GM23338 (cell line): ENCODE data around the gene CSN2. TPM values are rescaled to one million over a fixed set of nuclear protein-coding genes. Genes with fewer than 3 reads are reported as not detected.

Source experiments
- ATAC-seq: fragments of 200-7000 bp; cut with Tn5 transposase; 3 replicates; pipeline ENCODE4 v1.9.1; 2020
- DNase-seq: peaks from one replicate; pipeline ENCODE4 v3.0.0-alpha.2; 2015; ENCODE audit warnings: low spot score
- H2AFZ ChIP-seq: fragments of 200-600 bp; sonication (generic); 2 replicates; pipeline ENCODE4 v1.8.0; 2016; ENCODE audit warnings: antibody characterized with exemption, mild to moderate bottlenecking, moderate library complexity
- H3F3A ChIP-seq: fragments of 200-600 bp; sonication (generic); replicated peaks from 2 replicates; pipeline ENCODE4 v1.8.0; 2017; ENCODE audit warnings: antibody characterized with exemption, mixed run types, low read depth
- H3K27ac ChIP-seq: fragments of 200-600 bp; sonication (generic); 2 replicates; pipeline ENCODE4 v1.6.1; 2016; ENCODE audit warnings: low read depth
- H3K27me3 ChIP-seq: fragments of 200-600 bp; sonication (generic); 2 replicates; pipeline ENCODE4 v1.8.0; 2016; ENCODE audit warnings: mild to moderate bottlenecking, mixed run types, moderate library complexity; ENCODE audit not compliant: insufficient read depth
- H3K36me3 ChIP-seq: fragments of 200-600 bp; sonication (generic); 2 replicates; pipeline ENCODE4 v1.8.0; 2016; ENCODE audit warnings: mild to moderate bottlenecking; ENCODE audit not compliant: insufficient read depth
- H3K4me1 ChIP-seq: fragments of 200-600 bp; sonication (generic); 2 replicates; pipeline ENCODE4 v1.8.0; 2016; ENCODE audit warnings: mild to moderate bottlenecking, moderate library complexity; ENCODE audit not compliant: insufficient read depth
- H3K4me2 ChIP-seq: fragments of 200-600 bp; sonication (generic); 2 replicates; pipeline ENCODE4 v1.7.1; 2017; ENCODE audit warnings: mixed run types
- H3K4me3 ChIP-seq: fragments of 200-600 bp; sonication (generic); 2 replicates; pipeline ENCODE4 v1.6.1; 2016; ENCODE audit warnings: mixed run types
- H3K79me2 ChIP-seq: fragments of 200-600 bp; sonication (generic); replicated peaks from 2 replicates; pipeline ENCODE4 v1.8.0; 2017; ENCODE audit warnings: mild to moderate bottlenecking; ENCODE audit not compliant: insufficient read depth
- H3K9me2 ChIP-seq: fragments of 200-600 bp; sonication (generic); 2 replicates; pipeline ENCODE4 v1.8.0; 2017; ENCODE audit not compliant: insufficient read depth
- H4K20me1 ChIP-seq: fragments of 200-600 bp; sonication (generic); replicated peaks from 2 replicates; pipeline ENCODE4 v1.8.0; 2017; ENCODE audit warnings: mild to moderate bottlenecking; ENCODE audit not compliant: insufficient read depth
- H3K27ac Mint-ChIP-seq: 2 replicates; pipeline ENCODE4 v1.8.0; 2020; ENCODE audit warnings: inconsistent platforms, mild to moderate bottlenecking, moderate library complexity, mixed read lengths
- H3K27me3 Mint-ChIP-seq: 3 replicates; pipeline ENCODE4 v1.8.0; 2022; ENCODE audit warnings: low read depth, mild to moderate bottlenecking, moderate library complexity, mixed read lengths, inconsistent platforms; ENCODE audit not compliant: insufficient read depth, poor library complexity
- H3K36me3 Mint-ChIP-seq: 3 replicates; pipeline ENCODE4 v1.8.0; 2021; ENCODE audit warnings: low read depth, mild to moderate bottlenecking, inconsistent platforms, moderate library complexity, mixed read lengths
- H3K4me1 Mint-ChIP-seq: 3 replicates; pipeline ENCODE4 v1.8.0; 2020; ENCODE audit warnings: mild to moderate bottlenecking, inconsistent platforms, mixed read lengths
- H3K4me3 Mint-ChIP-seq: 3 replicates; pipeline ENCODE4 v1.8.0; 2021; ENCODE audit warnings: moderate library complexity, mild to moderate bottlenecking, inconsistent platforms, mixed read lengths
- H3K9me3 Mint-ChIP-seq: 3 replicates; pipeline ENCODE4 v1.8.0; 2020; ENCODE audit warnings: moderate library complexity, mild to moderate bottlenecking, inconsistent platforms, mixed read lengths
- CREB1 ChIP-seq: fragments of 250-450 bp; sonication (Bioruptor Pico); IDR thresholded peaks from 2 replicates; pipeline ENCODE4 v1.5.0; 2020; ENCODE audit warnings: low read depth, mild to moderate bottlenecking, moderate library complexity
- CTCF ChIP-seq, 2 experiments: fragments of 200-600 bp in 1 of 2; sonication (generic) in 1 of 2; conservative IDR thresholded peaks; 2 replicates each; pipeline versions ENCODE4 v1.5.1 to v1.6.1; 2016 to 2017; ENCODE audit warnings: antibody characterized with exemption in 2 of 2, low read depth in 2 of 2, mild to moderate bottlenecking in 2 of 2, moderate library complexity in 1 of 2
- ETS1 ChIP-seq: IDR thresholded peaks from 2 replicates; pipeline ENCODE4 v1.6.1; 2016; ENCODE audit warnings: antibody characterized with exemption
- EZH2 ChIP-seq: fragments of 200-600 bp; sonication (generic); IDR thresholded peaks from one replicate; pipeline ENCODE4 v1.8.0; 2017; ENCODE audit warnings: antibody characterized with exemption, mild to moderate bottlenecking, low read depth; ENCODE audit not compliant: unreplicated experiment
- EZH2phosphoT487 ChIP-seq: fragments of 200-600 bp; sonication (generic); IDR thresholded peaks from one replicate; pipeline ENCODE4 v1.8.1; 2018; ENCODE audit warnings: antibody characterized with exemption; ENCODE audit not compliant: unreplicated experiment
- JUNB ChIP-seq: IDR thresholded peaks from one replicate; pipeline ENCODE4 v1.6.1; 2016; ENCODE audit warnings: antibody characterized with exemption; ENCODE audit not compliant: unreplicated experiment
- NANOG ChIP-seq: IDR thresholded peaks from 2 replicates; pipeline ENCODE4 v1.6.1; 2016; ENCODE audit warnings: antibody characterized with exemption, borderline replicate concordance
- POLR2AphosphoS5 ChIP-seq: IDR thresholded peaks from 2 replicates; pipeline ENCODE4 v1.6.1; 2016; ENCODE audit warnings: antibody characterized with exemption, low read depth
- REST ChIP-seq: IDR thresholded peaks from one replicate; pipeline ENCODE4 v1.6.1; 2018; ENCODE audit warnings: antibody characterized with exemption; ENCODE audit not compliant: unreplicated experiment
- STAT1 ChIP-seq: IDR thresholded peaks from one replicate; pipeline ENCODE4 v1.6.1; 2016; ENCODE audit warnings: antibody characterized with exemption; ENCODE audit not compliant: unreplicated experiment
- ZNF114 ChIP-seq: fragments of 250-450 bp; sonication (Bioruptor Pico); IDR thresholded peaks from 2 replicates; pipeline ENCODE4 v1.5.0; 2020; ENCODE audit warnings: mild to moderate bottlenecking, moderate library complexity
- ZNF331 ChIP-seq: fragments of 250-450 bp; sonication (Bioruptor Pico); IDR thresholded peaks from 2 replicates; pipeline ENCODE4 v1.5.0; 2020; ENCODE audit warnings: low read depth, mild to moderate bottlenecking, moderate library complexity
- ZNF462 ChIP-seq: fragments of 250-450 bp; sonication (Bioruptor Pico); IDR thresholded peaks from 2 replicates; pipeline ENCODE4 v1.5.0; 2020; ENCODE audit warnings: mild to moderate bottlenecking, moderate library complexity
- polyA plus RNA-seq: library from polyadenylated mRNA; unstranded; fragments of >200 nt; fragmentation: Nextera tagmentation; extraction: Ambion mirVana; gene quantifications from 2 replicates; pipeline ENCODE4 v1.2.1, GENCODE V29; 2016
- total RNA-seq: library from RNA; depleted of rRNA; stranded (reverse); fragments of >200 nt; shearing (Covaris generic); gene quantifications from 2 replicates; pipeline ENCODE4 v1.2.3, GENCODE V29; 2014

Gene CSN2
- total and polyA plus RNA-seq, 2 experiments from 2014 or later: not detected

- no peaks in the 10 kb centered on the region for H3K27me3 Mint-ChIP-seq
Observed at GRCh38 chr4:69977582-69977981, 12.1 kb upstream of the CSN2 start.

More at GRCh38 chr4:69977582-69977981, 12.1 kb upstream of the CSN2 start:
- Histone ChIP-seq H3K4me3 (no peak overlapping the region), H2AFZ (peak overlapping the region; percentile 21; the same call in 1 of the 2 replicates), H3K27ac (no peak overlapping the region), H3K79me2 (no peaks in the 10 kb centered on the region), H3K36me3 (no peaks in the 10 kb centered on the region), H3F3A (no peaks in the 10 kb centered on the region), H3K4me2 (no peak overlapping the region), H3K9me2 (no peaks in the 10 kb centered on the region), H3K4me1 (no peaks in the 10 kb centered on the region), H4K20me1 (no peaks in the 10 kb centered on the region), H3K27me3 (no peaks in the 10 kb centered on the region)
- H3K4me1 Mint-ChIP-seq: peaks cover 6% of the 10 kb centered on the region
- ATAC-seq: no peak
- DNase-seq: no peak
- TF ChIP-seq ZNF462 (CRISPR knock-in tag): no peak
- no peak for TF ChIP-seq ZNF331 (CRISPR knock-in tag)
- TF ChIP-seq REST: no peak
- no peak for TF ChIP-seq EZH2
- TF ChIP-seq POLR2AphosphoS5: no peak
- no peak for TF ChIP-seq ETS1
- no peak for TF ChIP-seq NANOG
- no peak for TF ChIP-seq CREB1 (CRISPR knock-in tag)
- TF ChIP-seq EZH2phosphoT487: no peak
- no peak for TF ChIP-seq JUNB
- TF ChIP-seq STAT1: no peak
- no peak for TF ChIP-seq CTCF (conservative IDR thresholded peaks at IDR 0.05; ENCODE audit: low read depth in 2 of 2)
- TF ChIP-seq ZNF114 (CRISPR knock-in tag): no peak
- no peaks in the 10 kb centered on the region for H3K9me3 Mint-ChIP-seq
- no peak overlapping the region for H3K27ac Mint-ChIP-seq
- no peak overlapping the region for H3K4me3 Mint-ChIP-seq
- H3K36me3 Mint-ChIP-seq: no peaks in the 10 kb centered on the region
